Esophagus muscularis mucosa (tissue), 2 donors: Measurements from ENCODE around the gene VPS13D.

Experiments used
- POLR2A ChIP-seq: fragments of 450-650 bp; IDR thresholded peaks from one replicate; pipeline ENCODE4 v1.6.1; 2017; ENCODE audit warnings: antibody characterized with exemption, moderate library complexity, mild to moderate bottlenecking, low read depth
- POLR2AphosphoS5 ChIP-seq, 2 donors: sonication (generic); formaldehyde crosslinking; IDR thresholded peaks; one replicate each; pipeline ENCODE4 v1.6.1; 2017; ENCODE audit warnings: antibody characterized with exemption in 2 of 2

DNA sequence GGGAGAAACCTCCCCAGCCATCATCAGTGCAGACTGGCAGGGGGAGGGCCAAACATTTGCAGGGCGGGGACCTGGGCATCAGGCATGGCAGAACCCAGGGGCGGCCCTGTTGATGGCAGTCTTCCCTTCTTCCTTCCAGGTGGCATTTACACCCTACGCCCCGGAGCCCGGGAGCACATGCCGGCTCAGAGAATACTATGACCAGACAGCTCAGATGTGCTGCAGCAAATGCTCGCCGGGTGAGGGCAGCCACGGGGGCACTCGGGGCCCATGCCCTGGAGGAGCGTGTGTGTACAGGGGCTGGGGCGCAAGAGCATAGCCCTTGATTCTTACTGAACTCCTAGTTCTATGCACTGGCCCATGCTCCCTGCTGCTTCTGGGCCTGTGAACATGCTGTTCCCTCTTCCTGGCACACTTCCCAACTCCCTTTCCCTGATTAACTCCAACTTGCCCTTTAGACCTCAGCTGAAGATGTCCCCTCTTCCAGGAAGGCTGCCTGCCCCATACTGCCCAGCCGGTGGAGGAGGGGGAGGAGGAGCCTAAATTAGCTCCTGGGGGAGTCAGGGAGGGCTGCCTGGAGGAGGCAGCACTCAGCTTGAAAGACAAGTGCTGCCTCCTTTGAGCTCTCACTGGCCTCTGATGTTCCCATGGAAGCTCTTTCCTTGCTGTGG lies 41.0 kb upstream of the VPS13D start:
- no peak for TF ChIP-seq POLR2A
- TF ChIP-seq POLR2AphosphoS5 (IDR thresholded peaks at IDR 0.05): no peak
